Measurements from ENCODE around the gene HIGD1C. TPM values are rescaled to one million over a fixed set of nuclear protein-coding genes. Genes with fewer than 3 reads are reported as not detected.
"Not testable (repeated sequence)": the region's sequence is repeated elsewhere in the genome, so short reads cannot be mapped to it uniquely, and the experiment has no call there.

HIGD1C gene
- total RNA-seq (not detected), total RNA-seq (0 reads per million in 29 experiments)
- not detected for total RNA-seq (2013)

- DNase-seq (no peak), ATAC-seq (replicated peaks in 1 of 4) (no peak)
- 93% methylated on average over 19 of the region's 19 CpGs for WGBS (ENCODE audit: insufficient coverage)
- H3K27me3 Mint-ChIP-seq: no peaks in the 10 kb centered on the region
- POLR2A ChIA-PET: no interaction called here
- CTCF ChIA-PET: no interaction called here
- Histone ChIP-seq H3K9me3 (no peaks in the 10 kb centered on the region), H3K27me3 (replicated peaks in 1 of 2; ENCODE audit: control insufficient read depth in 2 of 2, extremely low read depth in 1 of 2, insufficient read depth in 2 of 2, low read length in 1 of 2) (no peaks in the 10 kb centered on the region), H3K4me1 (ENCODE audit: control insufficient read depth in 1 of 2, extremely low read depth in 1 of 2, insufficient read depth in 2 of 2, low read length in 2 of 2) (no peaks in the 10 kb centered on the region), H3K36me3 (ENCODE audit: control insufficient read depth in 2 of 2, extremely low read depth in 1 of 2, insufficient read depth in 1 of 2, low read length in 1 of 2) (peaks cover 0 to 6% of the 10 kb centered on the region in 2 donors), H3K4me3 (ENCODE audit: control insufficient read depth in 1 of 2, extremely low read depth in 1 of 2, low read length in 1 of 2) (no peak within 1 kb of the TSS), H3K27ac (ENCODE audit: low read length) (no peak within 1 kb of the TSS)
- H3K4me1 Mint-ChIP-seq: no peaks in the 10 kb centered on the region
- H3K4me3 Mint-ChIP-seq: no peak within 1 kb of the TSS
- no peaks in the 10 kb centered on the region for H3K9me3 Mint-ChIP-seq
- H3K36me3 Mint-ChIP-seq: no peaks in the 10 kb centered on the region
- no peak within 1 kb of the TSS for H3K27ac Mint-ChIP-seq
Observed at GRCh38 chr12:50952510-50952909, at the start of gene HIGD1C. Gene HIGD1C (plus strand): TSS chr12:50952544. CDS start chr12:50953999, 1,455 bp downstream.

DNA sequence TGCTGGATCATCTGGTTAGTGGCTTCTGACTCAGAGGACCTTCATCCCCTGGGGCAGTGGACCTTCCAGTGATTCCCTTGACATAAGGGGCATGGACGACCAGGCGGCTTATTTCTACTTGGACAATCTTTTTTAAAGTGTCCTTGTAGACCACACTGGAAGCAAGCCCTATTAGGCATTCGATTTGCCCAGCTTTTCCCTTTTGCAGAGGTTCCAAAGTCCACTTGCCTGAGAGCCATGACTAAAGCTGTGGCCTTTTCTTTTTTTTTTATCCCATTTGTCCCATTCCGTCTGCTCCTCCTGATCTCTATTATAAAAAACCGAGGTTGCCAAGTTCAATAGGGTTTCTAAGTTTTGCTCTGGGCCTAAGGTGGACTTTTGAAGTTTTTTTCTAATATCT lies 43.9 kb upstream of the HIGD1C start:
- CTCF ChIA-PET; H3K4me3 ChIP-seq (ENCODE audit: control insufficient read depth in 1 of 2, extremely low read depth in 1 of 2, low read length in 1 of 2); POLR2A ChIA-PET; H3K4me3 Mint-ChIP-seq; H3K4me1 ChIP-seq (ENCODE audit: control insufficient read depth in 1 of 2, extremely low read depth in 1 of 2, insufficient read depth in 2 of 2, low read length in 2 of 2); H3K27me3 Mint-ChIP-seq; H3K36me3 Mint-ChIP-seq; ATAC-seq (replicated peaks in 1 of 4); H3K9me3 ChIP-seq; H3K36me3 ChIP-seq (ENCODE audit: control insufficient read depth in 2 of 2, extremely low read depth in 1 of 2, insufficient read depth in 1 of 2, low read length in 1 of 2); DNase-seq; H3K27ac Mint-ChIP-seq; H3K4me1 Mint-ChIP-seq; H3K27ac ChIP-seq (ENCODE audit: low read length); H3K27me3 ChIP-seq (replicated peaks in 1 of 2; ENCODE audit: control insufficient read depth in 2 of 2, extremely low read depth in 1 of 2, insufficient read depth in 2 of 2, low read length in 1 of 2): not testable (repeated sequence)
- WGBS (ENCODE audit: insufficient coverage): 72% methylated on average over 3 of the region's 5 CpGs
- peaks cover 9 to 18% (median 18%) of the 10 kb centered on the region in 3 donors for H3K9me3 Mint-ChIP-seq

DNA sequence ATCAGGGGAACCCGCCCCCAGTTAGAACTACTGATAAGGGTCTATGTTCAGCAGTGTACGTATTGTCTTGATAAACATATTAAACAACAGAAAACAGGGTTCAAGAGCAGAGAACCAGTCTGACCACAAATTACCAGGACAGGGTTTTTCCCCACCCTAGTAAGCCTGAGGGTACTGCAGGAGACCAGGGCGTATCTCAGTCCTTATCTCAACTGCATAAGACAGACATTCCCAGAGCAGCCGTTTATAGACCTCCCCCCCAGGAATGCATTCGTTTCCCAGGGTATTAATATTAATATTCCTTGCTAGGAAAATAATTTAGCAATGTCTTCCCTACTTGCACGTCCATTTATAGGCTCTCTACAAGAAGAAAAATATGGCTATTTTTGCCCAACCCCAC lies 40.0 kb upstream of the HIGD1C start:
- ATAC-seq (replicated peaks in 1 of 4); H3K9me3 ChIP-seq; H3K4me3 ChIP-seq (ENCODE audit: control insufficient read depth in 1 of 2, extremely low read depth in 1 of 2, low read length in 1 of 2); H3K27me3 Mint-ChIP-seq; H3K4me3 Mint-ChIP-seq; POLR2A ChIA-PET; DNase-seq; H3K4me1 Mint-ChIP-seq; CTCF ChIA-PET; H3K27ac Mint-ChIP-seq; H3K27ac ChIP-seq (ENCODE audit: low read length); H3K4me1 ChIP-seq (ENCODE audit: control insufficient read depth in 1 of 2, extremely low read depth in 1 of 2, insufficient read depth in 2 of 2, low read length in 2 of 2); H3K36me3 ChIP-seq (ENCODE audit: control insufficient read depth in 2 of 2, extremely low read depth in 1 of 2, insufficient read depth in 1 of 2, low read length in 1 of 2): not testable (repeated sequence)
- peaks cover 10% of the 10 kb centered on the region for H3K36me3 Mint-ChIP-seq
- WGBS (ENCODE audit: insufficient coverage): 100% methylated on average over 2 of the region's 6 CpGs
- H3K9me3 Mint-ChIP-seq: peaks cover 5 to 38% (median 36%) of the 10 kb centered on the region in 3 donors
- H3K27me3 ChIP-seq (replicated peaks in 1 of 2; ENCODE audit: control insufficient read depth in 2 of 2, extremely low read depth in 1 of 2, insufficient read depth in 2 of 2, low read length in 1 of 2): peaks cover 0 to 12% of the 10 kb centered on the region in 2 experiments

DNA sequence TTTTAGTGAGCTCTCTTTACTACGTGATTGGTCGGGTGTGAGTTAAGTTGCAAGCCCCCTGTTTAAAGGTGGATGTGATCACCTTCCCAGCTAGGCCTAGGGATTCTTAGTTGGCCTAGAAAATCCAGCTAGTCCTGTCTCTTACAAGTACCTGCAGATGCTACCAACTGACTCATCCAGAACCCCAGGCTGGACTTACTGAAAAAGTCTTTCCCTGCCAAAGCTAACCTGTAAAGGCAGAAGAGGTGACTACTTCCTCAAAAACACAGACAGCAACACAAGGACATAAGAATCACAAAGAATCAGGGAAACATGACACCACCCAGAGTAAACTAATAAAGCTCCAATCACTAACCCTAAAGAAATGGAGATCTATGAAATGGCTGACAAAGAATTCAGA lies 39.1 kb upstream of the HIGD1C start:
- no peak overlapping the region for H3K27ac ChIP-seq (ENCODE audit: low read length)
- H3K4me1 ChIP-seq (ENCODE audit: control insufficient read depth in 1 of 2, extremely low read depth in 1 of 2, insufficient read depth in 2 of 2, low read length in 2 of 2): no peaks in the 10 kb centered on the region
- peak overlapping the region in 1 of 2 donors; percentile 4 for H3K27ac Mint-ChIP-seq
- H3K4me3 Mint-ChIP-seq: no peak overlapping the region
- H3K27me3 Mint-ChIP-seq: peaks cover 0 to 11% of the 10 kb centered on the region in 2 donors
- ATAC-seq (replicated peaks in 1 of 4) (no peak), DNase-seq (no peak)
- peaks cover 15% of the 10 kb centered on the region for H3K36me3 Mint-ChIP-seq
- POLR2A ChIA-PET: no interaction called here
- CTCF ChIA-PET: interaction anchor here in 1 of 2 donors (0.7 kb wide), 1 partner anchor 59 kb away, joined by 3 read pairs; no protein-coding TSS in a partner anchor
- no peaks in the 10 kb centered on the region for H3K36me3 ChIP-seq (ENCODE audit: control insufficient read depth in 2 of 2, extremely low read depth in 1 of 2, insufficient read depth in 1 of 2, low read length in 1 of 2)
- H3K9me3 Mint-ChIP-seq: peaks cover 11 to 43% (median 42%) of the 10 kb centered on the region in 3 donors
- WGBS (ENCODE audit: insufficient coverage): no CpG with 5 or more reads among the region's 2 CpGs
- peaks cover 0 to 12% of the 10 kb centered on the region in 2 experiments for H3K27me3 ChIP-seq (replicated peaks in 1 of 2; ENCODE audit: control insufficient read depth in 2 of 2, extremely low read depth in 1 of 2, insufficient read depth in 2 of 2, low read length in 1 of 2)
- H3K4me1 Mint-ChIP-seq: no peaks in the 10 kb centered on the region
- no peak overlapping the region for H3K4me3 ChIP-seq (ENCODE audit: control insufficient read depth in 1 of 2, extremely low read depth in 1 of 2, low read length in 1 of 2)
- no peaks in the 10 kb centered on the region for H3K9me3 ChIP-seq

GRCh38 chr12:50914872-50915484 lies 37.4 kb upstream of the HIGD1C start:
- ATAC-seq (replicated peaks in 1 of 4) (no peak), DNase-seq (no peak)
- no peaks in the 10 kb centered on the region for H3K4me1 ChIP-seq (ENCODE audit: control insufficient read depth in 1 of 2, extremely low read depth in 1 of 2, insufficient read depth in 2 of 2, low read length in 2 of 2)
- POLR2A ChIA-PET: no interaction called here
- no peak overlapping the region for H3K27ac Mint-ChIP-seq
- H3K4me3 ChIP-seq (ENCODE audit: control insufficient read depth in 1 of 2, extremely low read depth in 1 of 2, low read length in 1 of 2): no peak overlapping the region
- H3K9me3 Mint-ChIP-seq: peaks cover 11 to 43% (median 42%) of the 10 kb centered on the region in 3 donors
- no peaks in the 10 kb centered on the region for H3K4me1 Mint-ChIP-seq
- H3K4me3 Mint-ChIP-seq: no peak overlapping the region
- no peak overlapping the region for H3K27ac ChIP-seq (ENCODE audit: low read length)
- CTCF ChIA-PET: no interaction called here
- WGBS (ENCODE audit: insufficient coverage): 91% methylated on average over 4 of the region's 6 CpGs
- H3K27me3 ChIP-seq (replicated peaks in 1 of 2; ENCODE audit: control insufficient read depth in 2 of 2, extremely low read depth in 1 of 2, insufficient read depth in 2 of 2, low read length in 1 of 2): peaks cover 0 to 9% of the 10 kb centered on the region in 2 experiments
- peaks cover 0 to 11% of the 10 kb centered on the region in 2 donors for H3K27me3 Mint-ChIP-seq
- peaks cover 15% of the 10 kb centered on the region for H3K36me3 Mint-ChIP-seq
- H3K9me3 ChIP-seq: no peaks in the 10 kb centered on the region
- H3K36me3 ChIP-seq (ENCODE audit: control insufficient read depth in 2 of 2, extremely low read depth in 1 of 2, insufficient read depth in 1 of 2, low read length in 1 of 2): no peaks in the 10 kb centered on the region

DNA sequence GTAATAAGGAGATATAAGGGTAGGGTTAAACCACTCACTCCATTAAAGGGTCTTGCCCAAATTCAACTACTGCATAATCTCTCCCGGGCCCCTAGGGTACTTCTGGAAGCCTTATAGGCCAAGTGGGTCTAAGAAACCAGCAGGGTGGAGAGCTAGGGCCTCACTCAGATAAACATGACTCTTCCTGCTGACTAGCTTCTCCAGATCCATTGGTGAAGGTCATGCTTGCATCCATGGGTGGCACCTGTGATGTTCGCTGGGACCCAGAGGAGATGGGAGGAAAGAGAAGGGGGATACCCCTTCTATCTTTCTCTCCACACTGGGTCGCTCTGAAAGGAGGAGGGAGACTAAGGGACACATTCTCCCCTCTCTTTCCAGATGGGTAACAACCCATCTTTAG lies 36.1 kb upstream of the HIGD1C start:
- ChIA-PET CTCF (no interaction called here), POLR2A (no interaction called here)
- Histone ChIP-seq H3K27ac (ENCODE audit: low read length) (no peak overlapping the region), H3K4me3 (ENCODE audit: control insufficient read depth in 1 of 2, extremely low read depth in 1 of 2, low read length in 1 of 2) (no peak overlapping the region), H3K4me1 (ENCODE audit: control insufficient read depth in 1 of 2, extremely low read depth in 1 of 2, insufficient read depth in 2 of 2, low read length in 2 of 2) (no peaks in the 10 kb centered on the region), H3K9me3 (no peaks in the 10 kb centered on the region), H3K36me3 (ENCODE audit: control insufficient read depth in 2 of 2, extremely low read depth in 1 of 2, insufficient read depth in 1 of 2, low read length in 1 of 2) (no peaks in the 10 kb centered on the region), H3K27me3 (replicated peaks in 1 of 2; ENCODE audit: control insufficient read depth in 2 of 2, extremely low read depth in 1 of 2, insufficient read depth in 2 of 2, low read length in 1 of 2) (peaks cover 0 to 9% of the 10 kb centered on the region in 2 experiments)
- no CpG with 5 or more reads among the region's 3 CpGs for WGBS (ENCODE audit: insufficient coverage)
- no peak overlapping the region for H3K27ac Mint-ChIP-seq
- H3K4me1 Mint-ChIP-seq: no peaks in the 10 kb centered on the region
- ATAC-seq (replicated peaks in 1 of 4): no peak
- no peak for DNase-seq
- H3K9me3 Mint-ChIP-seq: peaks cover 11 to 39% (median 38%) of the 10 kb centered on the region in 3 donors
- H3K27me3 Mint-ChIP-seq: peaks cover 0 to 7% of the 10 kb centered on the region in 2 donors
- peaks cover 15% of the 10 kb centered on the region for H3K36me3 Mint-ChIP-seq
- no peak overlapping the region for H3K4me3 Mint-ChIP-seq
